ENCODE data around the gene LRMDA.

LRMDA gene

DNA sequence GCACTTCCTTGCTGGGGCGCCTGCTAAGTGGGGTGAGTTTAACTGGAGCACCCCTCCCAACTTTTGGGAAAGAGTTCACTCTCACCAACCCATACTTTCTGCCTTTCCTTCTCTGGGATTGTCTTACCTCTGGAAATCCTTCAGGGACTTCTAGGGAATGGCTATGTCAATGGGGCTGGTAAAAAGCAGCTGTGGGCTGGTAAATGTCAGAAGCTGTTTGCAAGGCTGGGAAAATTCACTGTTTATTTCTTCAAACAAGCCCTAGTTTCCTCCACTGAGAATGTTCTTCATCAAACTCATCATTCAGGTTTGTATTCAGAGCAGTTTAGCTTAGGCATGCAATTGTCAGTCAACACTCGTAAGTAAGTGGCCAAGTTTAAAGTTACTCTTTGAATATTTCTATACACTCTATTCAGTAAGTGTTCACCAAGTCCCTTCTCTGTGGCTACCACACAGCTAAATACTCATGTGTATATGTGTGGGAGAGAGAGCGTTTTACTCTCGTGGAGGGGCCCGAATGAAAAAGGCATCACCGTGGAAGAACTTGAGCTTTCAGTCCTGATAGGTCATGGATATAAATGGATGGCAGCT lies 654.8 kb downstream of the LRMDA start:
- TF ChIP-seq, protein P1, sequence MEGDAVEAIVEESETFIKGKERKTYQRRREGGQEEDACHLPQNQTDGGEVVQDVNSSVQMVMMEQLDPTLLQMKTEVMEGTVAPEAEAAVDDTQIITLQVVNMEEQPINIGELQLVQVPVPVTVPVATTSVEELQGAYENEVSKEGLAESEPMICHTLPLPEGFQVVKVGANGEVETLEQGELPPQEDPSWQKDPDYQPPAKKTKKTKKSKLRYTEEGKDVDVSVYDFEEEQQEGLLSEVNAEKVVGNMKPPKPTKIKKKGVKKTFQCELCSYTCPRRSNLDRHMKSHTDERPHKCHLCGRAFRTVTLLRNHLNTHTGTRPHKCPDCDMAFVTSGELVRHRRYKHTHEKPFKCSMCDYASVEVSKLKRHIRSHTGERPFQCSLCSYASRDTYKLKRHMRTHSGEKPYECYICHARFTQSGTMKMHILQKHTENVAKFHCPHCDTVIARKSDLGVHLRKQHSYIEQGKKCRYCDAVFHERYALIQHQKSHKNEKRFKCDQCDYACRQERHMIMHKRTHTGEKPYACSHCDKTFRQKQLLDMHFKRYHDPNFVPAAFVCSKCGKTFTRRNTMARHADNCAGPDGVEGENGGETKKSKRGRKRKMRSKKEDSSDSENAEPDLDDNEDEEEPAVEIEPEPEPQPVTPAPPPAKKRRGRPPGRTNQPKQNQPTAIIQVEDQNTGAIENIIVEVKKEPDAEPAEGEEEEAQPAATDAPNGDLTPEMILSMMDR (IDR thresholded peaks at IDR 0.05), result no peak
- peak; percentile 11 for DNase-seq
- Mint-ChIP-seq H3K4me3 (no peak overlapping the region), H3K36me3 (ENCODE audit: low read depth) (no peaks in the 10 kb centered on the region), H3K27ac (peak overlapping the region; percentile 4), H3K4me1 (peaks cover 70% of the 10 kb centered on the region), H3K27me3 (ENCODE audit: low read depth, poor library complexity) (no peaks in the 10 kb centered on the region), H3K9me3 (peaks cover 9% of the 10 kb centered on the region)

DNA sequence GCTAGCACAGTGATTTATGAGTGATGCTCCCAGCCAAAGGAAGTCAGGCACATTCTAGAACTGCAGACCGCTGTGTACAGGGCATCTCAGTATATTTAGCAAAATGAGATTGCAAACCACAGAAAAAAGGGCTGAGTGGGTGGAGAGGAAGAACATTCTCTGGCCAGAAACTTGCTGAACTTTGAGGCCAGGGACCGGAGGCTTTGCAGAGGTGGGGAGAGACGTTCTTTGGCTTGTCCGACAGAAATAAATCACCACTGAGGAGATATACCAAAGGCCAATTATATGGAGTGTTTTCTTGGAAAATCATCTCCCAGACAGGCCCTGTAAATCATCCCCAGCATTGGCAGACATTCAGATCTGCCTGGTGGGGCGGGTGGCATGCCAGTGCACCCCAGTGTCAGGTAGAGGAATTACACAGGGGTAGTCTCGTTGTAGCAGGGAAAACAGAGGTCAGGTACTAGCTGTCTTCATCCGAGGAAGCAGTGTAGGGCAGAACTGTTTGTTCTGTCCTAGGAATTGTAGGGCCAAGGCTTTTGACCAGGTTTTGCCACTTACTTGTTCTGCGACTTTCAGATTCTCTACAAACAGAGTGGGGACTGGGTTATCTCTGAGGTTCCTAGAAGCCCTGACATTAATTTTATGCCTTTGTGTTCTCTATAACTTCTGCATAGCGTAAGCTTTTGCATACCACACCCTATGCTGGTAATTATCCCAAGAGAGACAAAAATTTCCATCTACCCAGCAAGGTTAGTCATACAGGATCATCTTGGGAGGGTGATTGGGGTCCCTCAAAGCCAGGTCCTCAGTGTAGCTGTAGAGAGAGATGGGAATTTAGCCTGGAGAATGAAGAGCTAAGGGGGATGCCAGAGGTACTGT lies 655.6 kb downstream of the LRMDA start:
- TF ChIP-seq, protein P1 (IDR thresholded peaks at IDR 0.05), result peak; percentile 34
- Mint-ChIP-seq H3K27ac (peak overlapping the region; percentile 4), H3K4me3 (no peak overlapping the region), H3K27me3 (ENCODE audit: low read depth, poor library complexity) (peaks cover 3% of the 10 kb centered on the region), H3K36me3 (ENCODE audit: low read depth) (no peaks in the 10 kb centered on the region), H3K4me1 (peaks cover 66% of the 10 kb centered on the region), H3K9me3 (peaks cover 9% of the 10 kb centered on the region)
- DNase-seq, result peak; percentile 15

DNA sequence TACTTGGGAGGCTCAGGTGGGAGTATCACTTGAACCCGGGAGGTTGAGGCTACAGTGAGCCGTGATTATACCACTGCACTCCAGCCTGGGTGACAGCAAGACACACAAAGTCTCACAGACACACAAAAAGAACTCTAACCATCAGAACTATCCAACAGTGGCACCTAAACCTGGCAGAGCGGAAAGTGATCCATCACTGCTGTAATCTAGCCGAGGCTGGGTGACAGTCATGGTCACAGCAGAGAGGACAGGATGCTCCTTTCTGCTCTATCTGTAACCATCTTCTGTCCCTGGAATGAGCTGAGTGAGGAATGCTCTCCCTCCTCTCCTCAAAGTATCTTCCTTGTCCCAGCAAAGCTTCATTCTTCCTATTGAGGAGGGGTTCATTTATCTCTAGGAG lies 656.6 kb downstream of the LRMDA start:
- H3K4me1 Mint-ChIP-seq, result peaks cover 57% of the 10 kb centered on the region
- DNase-seq, result no peak
- peaks cover 3% of the 10 kb centered on the region for H3K27me3 Mint-ChIP-seq (ENCODE audit: low read depth, poor library complexity)
- no peak overlapping the region for H3K4me3 Mint-ChIP-seq
- TF ChIP-seq, protein P1 (IDR thresholded peaks at IDR 0.05), result no peak
- peaks cover 9% of the 10 kb centered on the region for H3K9me3 Mint-ChIP-seq
- H3K36me3 Mint-ChIP-seq (ENCODE audit: low read depth), result no peaks in the 10 kb centered on the region
- no peak overlapping the region for H3K27ac Mint-ChIP-seq

DNA sequence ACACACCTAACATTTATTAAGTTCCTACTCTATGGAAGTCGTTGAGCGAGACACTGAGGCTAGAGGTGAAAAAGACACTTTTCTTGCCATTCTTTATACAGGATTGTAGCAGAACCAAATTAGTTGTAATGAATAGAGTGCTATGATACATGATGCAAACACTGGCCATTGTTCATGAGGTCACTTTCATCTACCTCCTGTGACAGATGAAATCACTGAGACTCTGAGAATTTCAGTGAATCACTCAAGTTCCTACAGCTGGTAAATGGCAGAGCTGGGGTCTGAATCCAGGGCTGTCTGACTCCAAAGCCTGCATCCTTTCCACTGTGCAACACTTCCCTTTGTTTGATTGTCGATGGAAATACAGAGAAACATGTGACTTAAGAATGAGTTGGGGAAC lies 657.6 kb downstream of the LRMDA start:
- TF ChIP-seq, protein P1 (IDR thresholded peaks at IDR 0.05), result no peak
- Mint-ChIP-seq H3K9me3 (peaks cover 9% of the 10 kb centered on the region), H3K4me1 (peaks cover 54% of the 10 kb centered on the region), H3K27ac (no peak overlapping the region), H3K27me3 (ENCODE audit: low read depth, poor library complexity) (peaks cover 3% of the 10 kb centered on the region), H3K4me3 (no peak overlapping the region), H3K36me3 (ENCODE audit: low read depth) (peaks cover 5% of the 10 kb centered on the region)
- no peak for DNase-seq

DNA sequence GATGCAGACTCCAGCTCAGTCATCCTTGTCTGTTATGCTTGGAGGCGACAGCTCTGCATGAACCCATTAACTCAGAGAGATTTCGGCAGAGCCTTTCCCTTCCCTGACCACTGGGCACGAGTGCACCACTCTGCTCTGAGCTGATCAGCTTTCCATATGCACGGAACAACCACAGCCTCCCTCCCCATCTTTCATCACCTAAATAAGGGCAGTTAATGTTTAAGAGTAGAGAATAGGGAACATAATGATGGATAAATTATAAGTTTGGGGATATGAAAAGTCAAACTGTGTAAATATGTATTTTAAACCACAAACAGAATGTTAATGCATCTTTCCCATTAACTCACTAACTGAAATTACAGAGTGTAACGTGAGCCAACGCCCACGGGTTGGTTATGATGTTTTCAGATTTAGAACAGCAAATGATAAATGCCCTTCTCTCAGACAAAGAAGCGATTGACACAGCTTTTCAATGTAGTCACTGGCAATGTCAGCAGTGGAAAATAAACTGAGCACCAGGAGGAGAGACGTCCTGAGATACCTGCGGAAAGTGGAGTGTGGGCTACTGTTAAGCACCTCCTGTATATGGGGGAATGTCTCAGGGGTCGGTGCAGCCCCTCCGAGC lies 658.2 kb downstream of the LRMDA start:
- TF ChIP-seq, protein P1 (IDR thresholded peaks at IDR 0.05), result no peak
- Mint-ChIP-seq H3K36me3 (ENCODE audit: low read depth) (peaks cover 5% of the 10 kb centered on the region), H3K27ac (no peak overlapping the region), H3K9me3 (peaks cover 9% of the 10 kb centered on the region), H3K4me3 (no peak overlapping the region), H3K27me3 (ENCODE audit: low read depth, poor library complexity) (peaks cover 3% of the 10 kb centered on the region), H3K4me1 (peaks cover 54% of the 10 kb centered on the region)
- no peak for DNase-seq

Measured in nephron progenitor cell (in vitro differentiated cells).